NCI-H1930 (cell line): Measurements from ENCODE around the gene TMEM9.
"Not testable (repeated sequence)": the region's sequence is repeated elsewhere in the genome, so short reads cannot be mapped to it uniquely, and the experiment has no call there.

Experiments used
- DNase-seq, 2 experiments: peaks; one replicate each; lab custom pipeline; 2025; lab: John Stamatoyannopoulos, UW

The TMEM9 gene

GRCh38 chr1:201173736-201174135, 19.5 kb upstream of the TMEM9 start:
- DNase-seq: no peak

- DNase-seq: no peak
Observed at GRCh38 chr1:201172999-201173610, 18.8 kb upstream of the TMEM9 start.

GRCh38 chr1:201172326-201172725, 18.1 kb upstream of the TMEM9 start:
- no peak for DNase-seq

- DNase-seq: peak; percentile 73
Observed at GRCh38 chr1:201171063-201172036, 17.1 kb upstream of the TMEM9 start.

GRCh38 chr1:201170533-201171062, 16.3 kb upstream of the TMEM9 start:
- peak; percentile 87 to 88 for DNase-seq

GRCh38 chr1:201169971-201170532, 15.8 kb upstream of the TMEM9 start:
- no peak for DNase-seq

GRCh38 chr1:201169203-201169602, 14.9 kb upstream of the TMEM9 start:
- DNase-seq: no peak

- peak in 1 of 2 experiments; percentile 21 for DNase-seq
Observed at GRCh38 chr1:201167041-201167991, 13.0 kb upstream of the TMEM9 start.

- peak; percentile 46 to 51 for DNase-seq
Observed at GRCh38 chr1:201164645-201165044, 10.4 kb upstream of the TMEM9 start.

- DNase-seq: no peak
Observed at GRCh38 chr1:201163707-201164106, 9.4 kb upstream of the TMEM9 start.

- not testable (repeated sequence) for DNase-seq
Observed at GRCh38 chr1:201163036-201163435, 8.8 kb upstream of the TMEM9 start.

- no peak for DNase-seq
Observed at GRCh38 chr1:201157949-201158348, 3.7 kb upstream of the TMEM9 start.

GRCh38 chr1:201156819-201157218, 2.5 kb upstream of the TMEM9 start:
- no peak for DNase-seq

GRCh38 chr1:201156346-201156745, 2.1 kb upstream of the TMEM9 start:
- DNase-seq: no peak

GRCh38 chr1:201155354-201155753, 1.1 kb upstream of the TMEM9 start:
- no peak for DNase-seq

GRCh38 chr1:201153474-201154388, 543 bp downstream of the TMEM9 start:
- DNase-seq: no peak

GRCh38 chr1:201149400-201149799, 4.9 kb downstream of the TMEM9 start:
- DNase-seq: no peak

- no peak for DNase-seq
Observed at GRCh38 chr1:201147396-201148015, 6.8 kb downstream of the TMEM9 start.

- no peak for DNase-seq
Observed at GRCh38 chr1:201146626-201147390, 7.5 kb downstream of the TMEM9 start.
